GM13977 (cell line): ENCODE data around the gene MTOR.
"Not testable (repeated sequence)": the region's sequence is repeated elsewhere in the genome, so short reads cannot be mapped to it uniquely, and the experiment has no call there.

Experiments used
- DNase-seq: peaks from one replicate; pipeline ENCODE4 v3.0.0; 2012; ENCODE audit warnings: low spot score
- in situ Hi-C: fragments of 300-500 bp; cut with MboI; formaldehyde crosslinking; loops from one replicate; pipeline ENCODE4 v1.12.0; 2022; ENCODE audit warnings: low sequenced_read_pairs, low pct_unique_long_range_greater_than_20kb, mixed read lengths, inconsistent platforms; ENCODE audit not compliant: unreplicated experiment
- TF ChIP-seq, protein P1 (sequence below): IDR thresholded peaks from 2 replicates; pipeline ENCODE4 v1.5.1; 2012; ENCODE audit warnings: mild to moderate bottlenecking, control low read depth; ENCODE audit not compliant: insufficient read depth; ENCODE audit errors: extremely low read depth, missing control alignments

Gene MTOR

DNA sequence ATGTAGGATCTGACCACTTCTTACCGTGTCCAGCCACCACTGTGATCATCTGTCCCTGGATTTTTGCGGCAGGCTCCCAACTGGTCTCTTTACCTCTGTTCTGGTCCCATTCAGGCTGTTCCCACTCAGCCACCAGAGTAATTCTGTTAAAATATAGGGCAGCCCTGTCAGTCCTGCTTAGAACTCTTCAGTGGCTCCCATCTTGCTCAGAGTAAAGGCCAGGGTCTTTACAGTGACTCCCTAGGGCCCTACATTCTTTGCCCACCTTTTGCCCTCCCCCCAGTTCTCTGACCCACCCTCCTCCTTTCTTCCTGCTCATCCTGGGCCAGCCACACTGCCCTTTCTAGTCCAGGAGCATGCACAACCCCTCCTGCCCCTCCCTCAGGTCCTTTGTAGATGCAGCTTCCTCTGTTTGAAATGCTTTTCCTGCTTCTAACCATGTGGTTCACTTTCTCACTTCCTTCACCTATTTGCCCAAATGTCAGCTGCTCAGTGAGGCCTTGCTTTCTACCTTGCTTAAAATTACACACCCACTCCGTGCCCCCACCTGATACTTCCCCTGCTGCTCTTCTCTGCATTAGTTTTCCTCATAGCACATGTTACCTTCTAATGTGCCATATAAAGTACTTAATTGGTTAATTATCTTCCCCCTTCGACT, 18.5 kb upstream of the MTOR start:
- in situ Hi-C loops: no loop called here
- DNase-seq: no peak
- TF ChIP-seq, protein P1, sequence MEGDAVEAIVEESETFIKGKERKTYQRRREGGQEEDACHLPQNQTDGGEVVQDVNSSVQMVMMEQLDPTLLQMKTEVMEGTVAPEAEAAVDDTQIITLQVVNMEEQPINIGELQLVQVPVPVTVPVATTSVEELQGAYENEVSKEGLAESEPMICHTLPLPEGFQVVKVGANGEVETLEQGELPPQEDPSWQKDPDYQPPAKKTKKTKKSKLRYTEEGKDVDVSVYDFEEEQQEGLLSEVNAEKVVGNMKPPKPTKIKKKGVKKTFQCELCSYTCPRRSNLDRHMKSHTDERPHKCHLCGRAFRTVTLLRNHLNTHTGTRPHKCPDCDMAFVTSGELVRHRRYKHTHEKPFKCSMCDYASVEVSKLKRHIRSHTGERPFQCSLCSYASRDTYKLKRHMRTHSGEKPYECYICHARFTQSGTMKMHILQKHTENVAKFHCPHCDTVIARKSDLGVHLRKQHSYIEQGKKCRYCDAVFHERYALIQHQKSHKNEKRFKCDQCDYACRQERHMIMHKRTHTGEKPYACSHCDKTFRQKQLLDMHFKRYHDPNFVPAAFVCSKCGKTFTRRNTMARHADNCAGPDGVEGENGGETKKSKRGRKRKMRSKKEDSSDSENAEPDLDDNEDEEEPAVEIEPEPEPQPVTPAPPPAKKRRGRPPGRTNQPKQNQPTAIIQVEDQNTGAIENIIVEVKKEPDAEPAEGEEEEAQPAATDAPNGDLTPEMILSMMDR: no peak

DNA sequence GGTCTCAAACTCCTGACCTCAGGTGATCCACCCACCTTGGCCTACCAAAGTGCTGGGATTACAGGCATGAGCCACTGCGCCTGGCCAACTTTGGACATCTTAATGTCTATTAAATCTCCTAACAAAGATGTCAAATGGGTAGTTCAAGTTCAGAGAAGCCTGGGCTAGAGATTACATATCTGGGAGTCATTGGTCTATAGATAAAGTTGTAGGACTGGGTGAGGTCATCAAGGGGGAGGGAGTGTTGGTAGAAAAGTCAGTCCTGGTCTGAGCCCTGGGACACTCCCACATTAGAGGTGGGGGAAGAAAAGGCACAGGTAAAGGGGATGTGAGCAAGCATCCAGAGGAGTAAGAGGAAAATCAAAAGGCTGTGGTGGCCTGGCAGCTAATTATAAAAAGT, 17.3 kb upstream of the MTOR start:
- DNase-seq: no peak
- TF ChIP-seq, protein P1: no peak
- in situ Hi-C loops: no loop called here

DNA sequence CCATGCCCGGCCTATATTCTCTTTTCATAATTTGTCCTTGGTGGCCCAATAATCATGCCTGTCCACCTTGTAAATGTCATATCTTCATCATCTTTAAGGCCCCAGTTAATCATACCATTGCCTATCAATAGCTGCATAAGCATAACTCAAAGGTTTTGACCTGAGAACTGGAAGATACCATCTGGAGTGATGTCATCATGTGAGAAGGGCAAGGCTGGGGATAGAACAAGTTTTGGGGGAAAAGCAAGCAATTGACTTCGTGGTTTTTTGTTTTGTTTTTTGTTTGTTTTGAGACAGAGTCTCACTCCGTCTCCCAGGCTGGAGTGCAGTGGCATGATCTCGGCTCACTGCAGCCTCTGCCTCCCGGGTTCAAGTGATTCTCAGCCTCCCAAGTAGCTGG, 16.8 kb upstream of the MTOR start:
- in situ Hi-C loops: no loop called here
- no peak for DNase-seq
- TF ChIP-seq, protein P1: no peak

DNA sequence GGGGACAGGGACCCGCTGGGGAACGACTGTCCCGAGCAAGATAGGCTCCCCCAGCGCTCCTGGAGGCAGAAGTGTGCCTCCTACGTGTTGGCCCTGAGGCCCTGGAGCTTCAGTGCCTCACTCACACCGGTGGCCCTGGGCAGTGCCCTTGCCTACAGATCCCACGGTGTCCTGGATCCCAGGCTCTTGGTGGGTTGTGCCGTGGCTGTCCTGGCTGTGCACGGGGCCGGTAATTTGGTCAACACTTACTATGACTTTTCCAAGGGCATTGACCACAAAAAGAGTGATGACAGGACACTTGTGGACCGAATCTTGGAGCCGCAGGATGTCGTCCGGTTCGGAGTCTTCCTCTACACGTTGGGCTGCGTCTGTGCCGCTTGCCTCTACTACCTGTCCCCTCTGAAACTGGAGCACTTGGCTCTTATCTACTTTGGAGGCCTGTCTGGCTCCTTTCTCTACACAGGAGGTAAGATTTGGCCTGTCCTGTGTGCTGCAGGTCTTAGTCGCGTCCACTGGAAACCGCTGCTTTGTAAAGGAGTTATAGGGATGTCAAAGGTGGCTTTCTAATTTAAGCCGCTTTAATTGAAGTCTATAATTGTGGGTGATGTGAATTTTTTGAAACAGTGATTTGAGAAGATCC, 11.4 kb upstream of the MTOR start:
- no peak for DNase-seq
- in situ Hi-C loops: no loop called here
- TF ChIP-seq, protein P1: no peak

DNA sequence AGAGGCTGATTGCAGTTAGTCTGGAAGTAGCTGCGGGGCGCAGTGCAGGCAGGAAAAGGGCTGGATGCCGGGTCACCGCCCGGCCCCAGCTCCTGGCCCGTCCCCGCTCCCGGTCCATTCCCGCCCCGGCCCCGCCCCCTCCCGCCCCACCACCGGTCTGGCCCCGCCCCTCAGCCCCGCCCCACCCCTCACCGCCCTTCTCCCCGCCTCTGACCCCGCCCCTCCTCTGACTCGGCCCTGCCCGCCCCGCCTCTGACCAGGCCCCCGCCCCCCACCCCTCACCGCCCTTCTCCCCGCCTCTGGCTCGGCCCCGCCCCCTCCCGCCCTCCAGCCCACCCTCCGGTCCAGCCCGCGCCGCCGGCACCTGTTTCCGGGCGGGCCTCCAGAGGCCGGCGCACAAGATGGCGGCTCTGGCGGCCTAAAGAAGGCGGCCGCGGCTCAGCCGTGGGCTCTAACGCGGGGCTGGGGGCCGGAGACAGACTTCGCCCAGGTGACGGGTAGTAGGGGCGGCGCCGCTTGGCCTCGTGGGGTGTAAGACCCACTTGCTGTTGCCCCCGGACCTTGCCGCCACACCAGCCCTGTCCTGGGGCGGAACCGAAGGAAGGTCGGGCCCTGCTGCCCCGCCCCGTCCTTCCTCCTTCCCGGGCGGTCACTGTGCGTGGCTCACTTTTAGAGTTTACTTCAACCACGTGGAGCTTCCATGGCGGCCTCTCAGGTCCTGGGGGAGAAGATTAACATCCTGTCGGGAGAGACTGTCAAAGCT, 10.7 kb upstream of the MTOR start, which contains the start of gene UBIAD1:
UBIAD1 (plus strand) TSS at position 367 of the 763 bp plus-strand sequence; CDS start at position 701, 334 bp downstream.
- in situ Hi-C loops: no loop called here
- peak; percentile 97 for DNase-seq

DNA sequence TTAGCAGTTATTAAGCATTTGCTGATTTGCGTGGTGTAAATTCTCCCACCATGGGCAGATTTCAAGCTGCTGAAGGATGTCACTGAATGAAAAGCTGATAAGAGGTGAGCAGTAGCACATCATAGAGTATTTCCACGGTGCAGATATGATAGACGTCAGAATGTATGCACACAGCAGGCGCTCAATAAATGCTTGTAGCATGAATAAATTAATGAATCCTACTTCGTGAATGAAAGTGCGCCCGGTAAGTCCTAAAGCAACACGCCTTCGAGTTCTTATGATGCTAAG, 10.1 kb upstream of the MTOR start:
- in situ Hi-C loops: no loop called here
- TF ChIP-seq, protein P1: no peak
- no peak for DNase-seq

More for the DNA sequence above, 10.7 kb upstream of the MTOR start, which contains the start of gene UBIAD1:
- TF ChIP-seq, protein P1: no peak

DNA sequence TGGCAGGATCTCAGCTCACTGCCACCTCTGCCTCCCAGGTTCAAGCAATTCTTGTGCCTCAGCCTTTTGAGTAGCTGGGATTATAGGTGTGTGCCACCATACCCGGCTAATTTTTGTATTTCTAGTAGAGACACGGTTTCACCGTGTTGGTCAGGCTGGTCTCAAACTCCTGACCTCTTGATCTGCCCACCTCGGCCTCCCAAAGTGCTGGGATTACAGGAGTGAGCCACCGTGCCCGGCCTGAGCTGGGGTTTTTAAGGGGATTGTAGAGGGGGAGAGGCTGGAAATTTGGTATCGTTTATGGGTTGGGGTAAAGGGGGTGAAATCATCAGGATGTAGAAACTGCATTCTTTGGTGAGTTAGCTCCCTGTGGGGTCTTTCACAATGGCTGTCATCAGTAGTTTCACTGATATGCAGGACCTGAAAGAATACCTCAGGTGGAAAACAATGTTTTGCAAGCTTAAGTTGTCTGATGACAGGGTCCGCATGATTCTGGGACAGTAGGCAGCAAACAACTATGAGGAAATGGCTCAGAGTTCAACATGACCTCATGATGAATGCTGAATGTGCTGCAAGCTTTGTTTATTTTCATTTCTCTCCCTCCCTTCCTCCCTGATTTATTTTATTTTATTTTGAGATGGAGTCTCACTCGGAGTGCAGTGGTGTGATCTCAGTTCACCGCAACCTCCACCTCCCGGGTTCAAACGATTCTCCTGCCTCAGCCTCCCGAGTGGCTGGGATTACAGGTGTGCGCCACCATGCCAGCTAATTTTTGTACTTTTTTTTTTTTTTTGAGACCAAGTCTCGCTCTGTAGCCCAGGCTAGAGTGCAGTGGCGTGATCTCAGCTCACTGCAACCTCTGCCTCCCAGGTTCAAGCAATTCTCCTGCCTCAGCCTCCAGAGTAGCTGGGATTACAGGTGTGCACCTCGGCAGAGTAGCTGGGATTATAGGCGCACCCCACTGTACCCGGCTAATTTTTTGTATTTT, 5.3 kb upstream of the MTOR start:
- DNase-seq, in situ Hi-C loops: not testable (repeated sequence)
